ENCODE data around the gene SNAPC5. TPM values are rescaled to one million over a fixed set of nuclear protein-coding genes. Genes with fewer than 3 reads are reported as not detected.

Gene SNAPC5
- total and polyA plus RNA-seq, 10 of the 15 experiments (the other 5 are each of a cell fraction or from before 2014, with no cell fraction given), result 14.4 to 53.5 (median 36.9) TPM

DNA sequence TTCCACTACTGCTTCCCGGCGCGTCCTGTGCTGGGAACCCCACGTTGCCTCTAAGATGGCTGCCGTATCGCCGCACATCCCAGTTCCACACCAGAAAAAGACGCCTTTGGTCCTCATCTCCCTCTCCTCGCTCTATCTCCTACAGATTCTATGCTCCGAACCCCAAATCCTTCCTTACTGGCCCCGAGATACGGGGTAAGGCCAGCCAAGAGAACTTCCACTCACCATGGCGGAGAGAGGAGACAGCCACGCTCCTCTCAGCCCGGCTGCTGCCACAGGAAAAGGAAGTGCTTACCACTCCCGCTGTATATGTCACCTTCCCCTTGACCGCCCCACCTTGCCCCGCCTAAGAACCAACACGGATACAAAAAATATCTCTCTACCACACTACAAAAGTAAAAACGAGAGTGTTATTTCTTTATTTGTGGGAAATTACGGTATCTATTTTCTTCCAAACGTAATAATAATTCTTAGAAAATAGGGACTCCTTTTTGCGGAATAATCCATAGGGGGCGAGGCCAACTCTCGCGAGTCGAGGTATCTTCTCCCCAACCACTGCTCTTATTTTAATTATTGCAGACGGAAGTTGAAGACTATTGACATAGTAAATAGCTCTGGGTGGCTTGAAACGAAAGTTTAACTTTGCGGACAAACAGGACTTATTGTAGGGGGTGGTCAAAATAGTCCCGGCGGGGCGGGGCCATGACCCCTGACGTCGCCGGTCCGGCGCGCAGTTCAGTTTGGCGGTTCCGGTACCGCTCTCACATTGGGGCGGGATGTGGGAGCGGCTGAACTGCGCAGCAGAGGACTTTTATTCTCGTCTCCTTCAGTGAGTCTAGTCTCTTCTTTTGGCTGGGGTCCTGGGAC is 7.2 kb upstream of the SNAPC5 start, which contains the start of the genes RPL4 and ZWILCH (continued):
- TF ChIP-seq BHLHE40 (IDR thresholded peaks at IDR 0.05; ENCODE audit: borderline replicate concordance in 1 of 2, low read depth in 2 of 2, low read length in 1 of 2), result 0 out of 4 replicates have a peak, but pooled peaks have one; percentile 2 to 7
- no peak for TF ChIP-seq EZH2 (IDR thresholded peaks at IDR 0.05; ENCODE audit: borderline replicate concordance, control insufficient read depth, low read depth, low read length)
- no peak for TF ChIP-seq EP300 (IDR thresholded peaks at IDR 0.05; ENCODE audit: borderline replicate concordance in 1 of 2, control insufficient read depth in 1 of 2, low read depth in 2 of 2, low read length in 2 of 2)
- no peak for TF ChIP-seq KDM1A (IDR thresholded peaks at IDR 0.05; ENCODE audit: borderline replicate concordance)
- peak; percentile 55; the same call in 1 of the 2 replicates for TF ChIP-seq MTA2 (IDR thresholded peaks at IDR 0.05; ENCODE audit: low read depth)
- no peak for TF ChIP-seq SRF (IDR thresholded peaks at IDR 0.05; ENCODE audit: low read depth in 2 of 2, low read length in 2 of 2)
- TF ChIP-seq HDAC2 (IDR thresholded peaks at IDR 0.05), result no peak
- TF ChIP-seq CBX5 (IDR thresholded peaks at IDR 0.05; ENCODE audit: low read depth), result no peak
- TF ChIP-seq TCF3 (IDR thresholded peaks at IDR 0.05; ENCODE audit: borderline replicate concordance, insufficient read depth, low read depth, low read length), result peak; percentile 74; the same call in 1 of the 2 replicates
- TF ChIP-seq, protein P1, sequence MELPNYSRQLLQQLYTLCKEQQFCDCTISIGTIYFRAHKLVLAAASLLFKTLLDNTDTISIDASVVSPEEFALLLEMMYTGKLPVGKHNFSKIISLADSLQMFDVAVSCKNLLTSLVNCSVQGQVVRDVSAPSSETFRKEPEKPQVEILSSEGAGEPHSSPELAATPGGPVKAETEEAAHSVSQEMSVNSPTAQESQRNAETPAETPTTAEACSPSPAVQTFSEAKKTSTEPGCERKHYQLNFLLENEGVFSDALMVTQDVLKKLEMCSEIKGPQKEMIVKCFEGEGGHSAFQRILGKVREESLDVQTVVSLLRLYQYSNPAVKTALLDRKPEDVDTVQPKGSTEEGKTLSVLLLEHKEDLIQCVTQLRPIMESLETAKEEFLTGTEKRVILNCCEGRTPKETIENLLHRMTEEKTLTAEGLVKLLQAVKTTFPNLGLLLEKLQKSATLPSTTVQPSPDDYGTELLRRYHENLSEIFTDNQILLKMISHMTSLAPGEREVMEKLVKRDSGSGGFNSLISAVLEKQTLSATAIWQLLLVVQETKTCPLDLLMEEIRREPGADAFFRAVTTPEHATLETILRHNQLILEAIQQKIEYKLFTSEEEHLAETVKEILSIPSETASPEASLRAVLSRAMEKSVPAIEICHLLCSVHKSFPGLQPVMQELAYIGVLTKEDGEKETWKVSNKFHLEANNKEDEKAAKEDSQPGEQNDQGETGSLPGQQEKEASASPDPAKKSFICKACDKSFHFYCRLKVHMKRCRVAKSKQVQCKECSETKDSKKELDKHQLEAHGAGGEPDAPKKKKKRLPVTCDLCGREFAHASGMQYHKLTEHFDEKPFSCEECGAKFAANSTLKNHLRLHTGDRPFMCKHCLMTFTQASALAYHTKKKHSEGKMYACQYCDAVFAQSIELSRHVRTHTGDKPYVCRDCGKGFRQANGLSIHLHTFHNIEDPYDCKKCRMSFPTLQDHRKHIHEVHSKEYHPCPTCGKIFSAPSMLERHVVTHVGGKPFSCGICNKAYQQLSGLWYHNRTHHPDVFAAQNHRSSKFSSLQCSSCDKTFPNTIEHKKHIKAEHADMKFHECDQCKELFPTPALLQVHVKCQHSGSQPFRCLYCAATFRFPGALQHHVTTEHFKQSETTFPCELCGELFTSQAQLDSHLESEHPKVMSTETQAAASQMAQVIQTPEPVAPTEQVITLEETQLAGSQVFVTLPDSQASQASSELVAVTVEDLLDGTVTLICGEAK (IDR thresholded peaks at IDR 0.05; ENCODE audit: borderline replicate concordance), result peak; percentile 99
- TF ChIP-seq HDAC6 (IDR thresholded peaks at IDR 0.05; ENCODE audit: unreplicated experiment), result no peak
- TF ChIP-seq NFIC (IDR thresholded peaks at IDR 0.05; ENCODE audit: low read depth, low read length), result 0 out of 2 replicates have a peak, but pooled peaks have one; percentile 55
- TF ChIP-seq PML (IDR thresholded peaks at IDR 0.05; ENCODE audit: low read length), result peak; percentile 99
- TF ChIP-seq, protein P2, sequence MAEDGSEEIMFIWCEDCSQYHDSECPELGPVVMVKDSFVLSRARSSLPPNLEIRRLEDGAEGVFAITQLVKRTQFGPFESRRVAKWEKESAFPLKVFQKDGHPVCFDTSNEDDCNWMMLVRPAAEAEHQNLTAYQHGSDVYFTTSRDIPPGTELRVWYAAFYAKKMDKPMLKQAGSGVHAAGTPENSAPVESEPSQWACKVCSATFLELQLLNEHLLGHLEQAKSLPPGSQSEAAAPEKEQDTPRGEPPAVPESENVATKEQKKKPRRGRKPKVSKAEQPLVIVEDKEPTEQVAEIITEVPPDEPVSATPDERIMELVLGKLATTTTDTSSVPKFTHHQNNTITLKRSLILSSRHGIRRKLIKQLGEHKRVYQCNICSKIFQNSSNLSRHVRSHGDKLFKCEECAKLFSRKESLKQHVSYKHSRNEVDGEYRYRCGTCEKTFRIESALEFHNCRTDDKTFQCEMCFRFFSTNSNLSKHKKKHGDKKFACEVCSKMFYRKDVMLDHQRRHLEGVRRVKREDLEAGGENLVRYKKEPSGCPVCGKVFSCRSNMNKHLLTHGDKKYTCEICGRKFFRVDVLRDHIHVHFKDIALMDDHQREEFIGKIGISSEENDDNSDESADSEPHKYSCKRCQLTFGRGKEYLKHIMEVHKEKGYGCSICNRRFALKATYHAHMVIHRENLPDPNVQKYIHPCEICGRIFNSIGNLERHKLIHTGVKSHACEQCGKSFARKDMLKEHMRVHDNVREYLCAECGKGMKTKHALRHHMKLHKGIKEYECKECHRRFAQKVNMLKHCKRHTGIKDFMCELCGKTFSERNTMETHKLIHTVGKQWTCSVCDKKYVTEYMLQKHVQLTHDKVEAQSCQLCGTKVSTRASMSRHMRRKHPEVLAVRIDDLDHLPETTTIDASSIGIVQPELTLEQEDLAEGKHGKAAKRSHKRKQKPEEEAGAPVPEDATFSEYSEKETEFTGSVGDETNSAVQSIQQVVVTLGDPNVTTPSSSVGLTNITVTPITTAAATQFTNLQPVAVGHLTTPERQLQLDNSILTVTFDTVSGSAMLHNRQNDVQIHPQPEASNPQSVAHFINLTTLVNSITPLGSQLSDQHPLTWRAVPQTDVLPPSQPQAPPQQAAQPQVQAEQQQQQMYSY (CRISPR knock-in tag; IDR thresholded peaks at IDR 0.05), result no peak
- no peak for TF ChIP-seq HDGF (IDR thresholded peaks at IDR 0.05)
- peak; percentile 91 for TF ChIP-seq NBN (IDR thresholded peaks at IDR 0.05)
- TF ChIP-seq MEF2B (IDR thresholded peaks at IDR 0.05; ENCODE audit: partially characterized antibody, poor library complexity, severe bottlenecking), result peak; percentile 70
- TF ChIP-seq, protein P3, sequence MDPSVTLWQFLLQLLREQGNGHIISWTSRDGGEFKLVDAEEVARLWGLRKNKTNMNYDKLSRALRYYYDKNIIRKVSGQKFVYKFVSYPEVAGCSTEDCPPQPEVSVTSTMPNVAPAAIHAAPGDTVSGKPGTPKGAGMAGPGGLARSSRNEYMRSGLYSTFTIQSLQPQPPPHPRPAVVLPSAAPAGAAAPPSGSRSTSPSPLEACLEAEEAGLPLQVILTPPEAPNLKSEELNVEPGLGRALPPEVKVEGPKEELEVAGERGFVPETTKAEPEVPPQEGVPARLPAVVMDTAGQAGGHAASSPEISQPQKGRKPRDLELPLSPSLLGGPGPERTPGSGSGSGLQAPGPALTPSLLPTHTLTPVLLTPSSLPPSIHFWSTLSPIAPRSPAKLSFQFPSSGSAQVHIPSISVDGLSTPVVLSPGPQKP (IDR thresholded peaks at IDR 0.05; ENCODE audit: low read depth, low read length), result no peak
- no peak for TF ChIP-seq JUND (IDR thresholded peaks at IDR 0.05; ENCODE audit: low read depth, low read length)
- TF ChIP-seq RUNX3 (IDR thresholded peaks at IDR 0.05; ENCODE audit: low read length), result peak; percentile 88
- peak; percentile 93 for TF ChIP-seq POU2F2 (IDR thresholded peaks at IDR 0.05; ENCODE audit: borderline replicate concordance, low read depth, low read length)

Data from GM12878 (cell line).